ENCODE results near the gene MYH2. TPM values are rescaled to one million over a fixed set of nuclear protein-coding genes. Genes with fewer than 3 reads are reported as not detected.
"Not testable (repeated sequence)": the region's sequence is repeated elsewhere in the genome, so short reads cannot be mapped to it uniquely, and the experiment has no call there.

MYH2 gene
- under 1 TPM in 2 of 3 donors, not detected in 1; 0.07 to 0.11 TPM for polyA plus RNA-seq (ENCODE audit: insufficient read length in 3 of 3)
- long read RNA-seq, donor 1, result 0 reads
- long read RNA-seq, donor 2, result 0 reads
- long read RNA-seq, donor 3, result 0 reads
- long read RNA-seq, donor 4, result 0 reads
- long read RNA-seq, donor 5, result 0 reads
- long read RNA-seq, donor 6, result 0 reads
- long read RNA-seq, donor 7, result 0 reads
- long read RNA-seq, donor 8, result 0 reads
- long read RNA-seq, donor 9, result 0 reads
- long read RNA-seq, donor 10, result 0 reads
- long read RNA-seq, donor 11, result 0 reads
- long read RNA-seq, donor 12, result 0 reads
- long read RNA-seq, donor 13, result 0 reads
- long read RNA-seq, donor 14, result 0 reads
- long read RNA-seq, donor 15, result 0 reads
- long read RNA-seq, donor 16, result 0 reads

DNA sequence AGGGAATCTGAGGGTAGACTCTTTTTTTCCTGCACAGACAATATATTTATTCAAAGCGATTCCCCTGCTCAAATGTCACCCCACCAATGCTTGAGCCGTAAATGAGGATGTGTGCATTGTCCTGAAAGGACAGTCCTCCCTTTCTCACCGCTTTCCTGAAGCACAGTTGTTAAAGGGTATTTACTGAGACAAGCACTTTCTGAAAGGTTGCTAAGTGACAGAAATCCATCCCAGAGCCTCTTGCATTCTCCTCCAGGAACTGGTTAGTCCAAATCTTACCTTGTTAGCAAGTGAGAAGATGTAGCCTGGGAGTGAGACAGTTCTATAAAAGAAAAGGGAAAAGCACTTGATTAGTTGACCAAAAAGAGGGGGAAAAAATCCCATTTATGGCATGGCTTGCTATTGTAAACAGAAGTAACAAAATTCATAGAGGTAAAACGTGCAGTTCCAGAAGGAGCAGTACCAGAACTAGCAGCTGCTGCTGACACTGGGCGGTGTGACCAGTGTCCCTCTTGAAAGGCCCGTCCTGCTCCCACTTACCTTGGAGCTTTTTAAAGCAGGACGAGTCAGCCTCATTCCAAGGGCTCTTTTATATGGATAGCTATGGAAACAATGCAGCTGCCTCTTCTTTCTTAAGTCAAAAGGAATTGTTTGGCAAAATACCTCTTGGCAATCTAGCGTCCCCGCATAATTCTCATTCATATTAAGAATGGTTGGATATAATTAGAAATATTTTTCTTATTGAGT lies at the start of gene MYH2:
Gene MYH2 (minus strand): TSS at position 563 of the 747 bp plus-strand sequence. CDS start 1,738 bp downstream, outside the sequence.
- no peak for DNase-seq (ENCODE audit: extremely low read depth in 1 of 11, low read depth in 9 of 11, low spot score in 4 of 11)

DNA sequence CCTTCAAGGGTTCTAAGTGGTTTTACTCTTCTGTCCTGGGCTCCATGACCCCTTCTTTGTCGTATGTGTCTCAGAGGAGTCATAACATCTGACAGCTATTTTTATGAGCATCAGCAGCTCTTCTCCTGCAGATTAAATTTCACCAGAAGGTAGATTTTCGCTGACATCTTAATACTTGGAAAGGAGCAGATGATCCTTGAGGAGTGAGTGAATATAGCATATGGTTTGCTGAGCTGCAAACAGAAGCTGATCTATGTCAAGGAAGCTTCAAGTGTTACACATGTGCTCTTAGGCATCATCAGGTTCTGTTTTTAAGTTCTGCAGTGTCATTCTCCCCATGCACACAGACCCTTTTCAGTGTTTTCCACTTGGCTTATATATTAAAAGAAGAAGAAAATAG lies 49.2 kb upstream of the MYH2 start:
- DNase-seq (ENCODE audit: extremely low read depth in 1 of 11, low read depth in 9 of 11, low spot score in 4 of 11), result no peak

DNA sequence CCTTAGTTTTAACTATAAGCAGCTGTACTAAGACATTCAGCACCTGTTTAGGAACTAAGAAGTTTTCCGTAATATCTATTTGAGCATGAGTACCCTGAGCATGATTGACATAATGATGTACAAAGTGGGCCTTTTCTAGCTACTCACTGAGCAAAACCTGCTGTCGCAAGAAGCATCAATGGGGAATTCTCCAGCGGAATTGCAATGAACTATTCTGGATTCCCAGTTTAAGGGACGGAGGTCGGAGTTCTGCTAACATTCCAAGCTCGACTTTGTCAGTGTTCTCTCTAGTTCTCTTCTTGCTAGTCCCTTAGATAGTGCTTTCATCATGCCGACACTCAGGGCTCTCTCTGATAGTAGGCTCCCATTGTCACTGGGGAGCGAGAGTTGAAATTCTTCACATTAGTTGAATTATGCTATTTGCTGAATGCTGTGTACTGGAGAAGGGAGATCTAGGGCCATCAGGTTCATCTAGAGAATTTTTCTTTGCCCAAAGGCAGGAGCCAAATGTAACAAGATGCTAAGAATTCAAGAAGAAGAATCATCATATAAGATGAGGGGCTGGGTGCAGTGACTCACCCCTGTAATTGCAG lies 40.2 kb upstream of the MYH2 start:
- no peak for DNase-seq (ENCODE audit: extremely low read depth in 1 of 11, low read depth in 9 of 11, low spot score in 4 of 11)

DNA sequence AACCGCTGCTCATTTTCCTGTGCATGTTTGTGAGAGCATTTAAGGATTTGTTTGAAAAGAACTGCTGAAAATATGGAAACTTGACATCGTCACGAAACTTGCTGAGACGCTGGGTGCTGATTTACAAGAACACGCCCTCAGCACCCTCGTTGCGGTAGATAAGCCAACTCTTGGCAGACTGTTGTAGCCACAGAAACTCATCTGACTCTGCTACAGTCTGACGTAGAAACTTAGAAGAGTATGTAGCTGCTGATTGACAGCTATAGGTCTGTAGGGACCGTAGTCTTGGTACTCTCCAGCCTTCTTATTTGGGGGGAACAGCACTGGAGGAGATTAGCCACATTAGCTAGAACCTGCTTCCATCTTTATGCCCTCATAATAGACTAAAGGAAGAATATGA lies 36.1 kb upstream of the MYH2 start:
- DNase-seq (ENCODE audit: extremely low read depth in 1 of 11, low read depth in 9 of 11, low spot score in 4 of 11), result no peak

DNA sequence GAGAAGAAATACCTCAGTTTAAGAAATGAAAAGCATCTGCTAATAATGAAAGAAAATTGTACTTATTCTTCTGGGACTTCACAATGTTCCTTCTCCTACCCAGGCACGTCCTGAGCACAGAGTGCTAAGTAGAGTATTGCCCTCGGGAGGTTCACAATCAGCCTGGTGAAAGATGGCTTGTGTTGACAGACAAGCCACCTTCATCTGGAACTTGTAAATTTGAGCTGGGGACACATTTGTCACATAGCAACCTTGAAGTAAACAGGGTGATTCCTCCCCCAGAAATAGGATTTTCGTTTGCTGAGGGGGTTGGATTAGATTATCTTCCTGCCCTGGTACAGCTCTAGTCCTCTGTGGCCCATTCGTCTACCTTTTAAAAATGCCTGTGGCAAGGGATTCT lies 34.4 kb upstream of the MYH2 start:
- DNase-seq (ENCODE audit: extremely low read depth in 1 of 11, low read depth in 9 of 11, low spot score in 4 of 11), result no peak

DNA sequence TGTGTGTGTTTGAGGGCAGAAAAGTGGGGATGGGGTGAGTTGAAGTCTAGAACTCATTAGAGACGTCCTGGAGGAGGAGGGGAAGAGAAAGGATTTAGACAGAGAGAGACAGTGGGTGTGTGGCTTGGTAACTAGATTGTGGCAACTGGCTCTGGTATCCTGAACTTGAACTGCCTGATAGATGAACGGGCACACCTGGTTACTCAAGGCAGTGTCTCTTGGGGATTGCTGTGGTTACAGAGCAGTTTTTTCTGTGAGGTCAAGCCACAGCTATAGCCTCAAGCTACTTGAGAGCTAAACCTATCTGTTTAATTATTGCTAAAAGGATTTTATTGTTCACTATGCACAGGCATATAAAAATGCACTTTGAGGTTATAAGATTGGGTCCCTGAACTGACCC lies 29.8 kb upstream of the MYH2 start:
- DNase-seq (ENCODE audit: extremely low read depth in 1 of 11, low read depth in 9 of 11, low spot score in 4 of 11), result no peak

DNA sequence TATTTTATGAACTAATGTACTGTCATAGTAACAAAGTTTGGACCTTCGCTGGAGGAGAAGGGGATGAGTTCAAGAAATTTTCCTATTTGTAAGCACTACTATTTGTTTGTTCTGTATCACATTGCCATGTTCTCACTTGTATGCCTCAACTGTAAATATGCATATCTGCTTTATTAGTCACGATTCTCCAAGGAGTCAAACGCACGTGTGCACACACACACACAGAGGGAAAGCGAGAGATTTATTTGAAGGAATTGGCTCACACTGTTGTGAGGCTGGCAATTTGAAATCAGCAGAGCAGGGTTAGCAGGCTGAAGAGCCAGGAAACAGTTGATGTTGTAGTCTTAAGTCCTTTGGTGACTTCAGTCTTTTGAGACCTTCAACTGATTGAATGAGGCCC lies 24.9 kb upstream of the MYH2 start:
- no peak for DNase-seq (ENCODE audit: extremely low read depth in 1 of 11, low read depth in 9 of 11, low spot score in 4 of 11)

DNA sequence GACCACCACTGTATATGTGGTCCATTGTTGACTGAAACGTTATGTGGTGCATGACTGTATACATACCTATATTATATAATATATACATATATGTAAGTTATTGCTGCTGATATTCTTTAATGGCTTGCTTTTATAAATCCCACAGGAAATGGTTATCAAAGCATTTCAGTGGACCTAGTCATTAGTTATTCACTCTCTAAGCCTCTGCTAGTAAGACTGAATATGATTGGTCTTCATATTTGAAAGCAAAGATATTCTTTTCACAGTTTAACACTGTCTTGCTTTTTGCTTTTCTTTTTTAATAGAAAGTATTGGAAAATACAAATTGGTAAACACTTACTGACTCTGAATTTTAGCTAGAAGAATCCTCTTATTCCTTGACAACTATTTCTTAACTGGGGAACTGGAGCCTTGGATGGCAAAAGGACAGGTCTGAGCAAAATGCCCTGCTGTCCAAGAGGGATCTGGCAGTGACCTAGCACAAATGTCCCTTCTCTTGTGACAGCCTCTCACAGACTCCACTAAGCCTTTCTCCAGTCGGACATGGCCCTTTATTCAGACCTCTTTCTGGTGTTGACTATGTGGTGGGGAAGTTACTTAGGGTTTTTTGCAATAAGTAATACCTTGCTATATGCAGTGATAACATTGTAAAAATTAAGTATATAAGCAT lies 14.7 kb upstream of the MYH2 start:
- no peak for DNase-seq (ENCODE audit: extremely low read depth in 1 of 11, low read depth in 9 of 11, low spot score in 4 of 11)

DNA sequence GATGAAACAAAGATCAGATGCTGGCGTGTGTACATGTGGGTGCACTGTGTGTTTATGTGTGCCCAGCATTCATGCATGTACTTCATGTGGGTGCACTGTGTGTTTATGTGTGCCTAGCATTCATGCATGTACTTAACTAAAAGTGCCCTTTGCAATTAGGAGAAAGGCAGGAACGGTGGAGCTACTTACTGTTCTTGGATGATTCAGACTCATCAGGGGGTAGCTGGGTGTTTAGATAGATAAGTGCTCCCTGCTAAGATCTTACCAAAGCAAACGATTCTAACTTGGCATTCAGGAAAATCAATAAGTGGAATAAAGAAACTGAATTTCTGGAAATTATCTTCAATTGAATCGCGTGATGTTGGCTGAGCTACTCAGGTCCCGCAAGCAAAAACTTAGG lies 8.6 kb upstream of the MYH2 start:
- no peak for DNase-seq (ENCODE audit: extremely low read depth in 1 of 11, low read depth in 9 of 11, low spot score in 4 of 11)

DNA sequence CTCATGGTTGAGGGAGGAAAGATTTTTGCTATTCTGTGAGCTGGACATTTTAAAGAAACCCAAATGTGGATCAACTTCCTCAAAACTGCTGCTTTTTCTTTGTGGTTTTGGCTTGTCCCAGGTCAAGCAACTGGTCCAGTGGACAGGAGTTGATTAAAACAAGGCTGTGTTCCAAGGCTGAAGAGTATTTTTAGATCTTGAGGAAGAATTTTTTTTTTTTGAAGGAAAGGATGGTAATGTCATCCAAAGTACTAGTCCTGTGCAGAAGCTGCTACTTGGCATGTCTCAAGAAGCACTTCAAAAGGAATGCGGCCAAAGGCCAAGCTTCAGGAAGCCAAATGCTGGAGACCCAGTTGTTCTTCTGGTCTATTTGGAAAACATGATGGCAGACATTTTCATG lies 8.0 kb upstream of the MYH2 start:
- no peak for DNase-seq (ENCODE audit: extremely low read depth in 1 of 11, low read depth in 9 of 11, low spot score in 4 of 11)

DNA sequence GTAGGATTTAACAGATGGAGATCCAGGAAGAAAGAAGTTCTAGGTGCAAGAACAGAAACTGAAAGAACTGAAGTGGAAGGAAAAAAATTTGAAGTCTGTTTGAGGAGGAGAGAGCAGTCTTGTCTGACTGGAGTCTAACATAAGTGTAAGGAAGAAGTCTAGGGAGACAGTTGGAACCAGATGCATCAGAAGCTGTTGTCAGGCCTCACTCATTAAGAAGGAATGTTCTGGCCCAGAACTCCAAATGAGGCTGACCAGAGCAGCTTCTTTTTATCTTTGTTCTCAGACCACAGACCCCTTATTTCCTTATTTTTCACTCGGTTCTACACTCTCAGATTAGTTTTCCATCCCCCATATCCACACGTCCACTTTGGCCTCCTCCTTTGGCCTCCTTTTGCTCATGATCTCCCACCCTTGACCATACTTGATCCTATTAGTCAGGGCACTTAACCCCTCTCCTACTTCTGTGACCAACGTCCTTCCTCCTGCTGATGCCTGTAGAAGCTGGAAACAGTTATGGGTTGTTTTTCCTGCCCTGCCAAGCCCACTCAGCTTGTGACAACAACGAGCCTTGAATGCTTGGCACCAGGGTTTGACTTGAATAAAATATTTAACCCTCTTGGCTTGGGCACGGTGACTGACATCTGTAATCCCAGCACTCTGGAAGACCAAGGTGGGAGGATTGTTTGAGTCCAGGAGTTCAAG lies 7.0 kb upstream of the MYH2 start:
- no peak for DNase-seq (ENCODE audit: extremely low read depth in 1 of 11, low read depth in 9 of 11, low spot score in 4 of 11)

DNA sequence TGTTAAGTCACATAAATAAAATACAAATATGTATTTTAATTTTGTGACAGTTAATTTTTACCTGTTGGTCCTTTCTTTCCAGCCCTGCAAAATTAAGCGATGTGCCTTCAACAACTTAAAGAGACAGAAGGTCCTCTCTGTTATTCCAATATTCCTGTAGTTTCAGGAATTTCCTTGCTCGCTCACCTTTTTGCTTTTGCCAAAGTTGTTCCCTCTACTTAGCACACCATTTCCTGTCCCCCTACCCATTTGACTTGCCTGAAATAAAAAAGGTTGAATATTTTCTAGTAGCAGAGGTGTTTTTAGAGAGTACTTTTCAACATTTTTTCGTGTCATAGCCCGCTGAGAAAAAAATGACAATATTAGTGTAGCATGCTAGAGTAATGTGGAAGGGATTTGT lies 556 bp upstream of the MYH2 start:
- DNase-seq (ENCODE audit: extremely low read depth in 1 of 11, low read depth in 9 of 11, low spot score in 4 of 11), result no peak

DNA sequence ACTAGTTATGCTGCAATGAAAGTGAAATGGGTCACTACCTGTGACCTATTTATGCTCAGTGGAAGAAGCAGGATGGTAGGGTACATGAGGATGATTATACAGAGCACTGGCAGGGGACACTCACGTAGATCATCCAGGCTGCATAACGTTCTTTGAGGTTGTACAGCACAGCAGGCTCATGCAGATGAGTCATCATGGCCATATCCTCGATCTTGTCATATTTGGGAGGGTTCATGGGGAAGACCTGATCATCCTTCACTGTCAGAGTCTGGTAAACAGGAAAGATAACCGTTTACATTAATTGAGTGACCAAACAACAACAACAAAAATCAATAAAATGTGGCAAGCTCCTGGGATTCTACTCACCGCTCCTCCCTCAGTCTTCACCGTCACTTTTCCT lies 2.1 kb downstream of the MYH2 start:
- no peak for DNase-seq (ENCODE audit: extremely low read depth in 1 of 11, low read depth in 9 of 11, low spot score in 4 of 11)

DNA sequence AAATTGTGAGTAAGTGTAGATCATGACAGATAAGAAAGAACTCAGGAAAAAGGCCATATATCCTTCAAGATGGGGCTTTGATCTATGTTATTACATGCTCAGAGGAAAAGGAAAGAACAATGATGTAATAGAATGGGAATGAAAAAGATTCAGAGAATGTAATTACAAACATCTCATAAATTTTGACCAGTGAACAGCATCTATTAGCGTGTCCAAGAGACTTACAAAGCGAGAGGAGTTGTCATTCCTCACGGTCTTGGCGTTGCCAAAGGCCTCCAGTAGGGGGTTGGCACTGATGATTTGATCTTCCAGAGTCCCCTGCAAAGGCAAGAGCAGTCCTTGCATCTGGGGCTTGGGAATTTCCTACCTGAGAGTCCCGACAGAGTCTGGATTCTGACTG lies 6.0 kb downstream of the MYH2 start:
- DNase-seq (ENCODE audit: extremely low read depth in 1 of 11, low read depth in 9 of 11, low spot score in 4 of 11), result not testable (repeated sequence)

DNA sequence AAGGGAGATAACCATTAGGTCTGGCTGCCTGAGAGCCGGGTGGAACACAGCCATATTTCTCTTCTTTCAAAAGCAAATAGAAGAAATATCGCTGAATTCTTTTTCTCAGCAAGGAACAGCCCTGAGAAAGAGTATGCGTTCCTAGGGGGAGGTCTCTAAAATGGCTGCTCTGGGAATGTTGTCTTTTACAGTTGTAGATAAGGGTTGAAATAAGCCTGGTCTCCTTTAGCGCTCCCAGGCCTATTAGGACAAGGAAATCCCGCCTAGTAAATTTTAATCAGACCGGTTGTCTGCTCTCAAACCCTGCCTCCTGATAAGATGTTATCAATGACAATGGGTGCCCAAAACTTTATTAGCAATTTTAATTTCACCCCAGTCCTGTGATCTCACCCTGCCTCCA lies 8.3 kb downstream of the MYH2 start:
- DNase-seq (ENCODE audit: extremely low read depth in 1 of 11, low read depth in 9 of 11, low spot score in 4 of 11), result not testable (repeated sequence)

DNA sequence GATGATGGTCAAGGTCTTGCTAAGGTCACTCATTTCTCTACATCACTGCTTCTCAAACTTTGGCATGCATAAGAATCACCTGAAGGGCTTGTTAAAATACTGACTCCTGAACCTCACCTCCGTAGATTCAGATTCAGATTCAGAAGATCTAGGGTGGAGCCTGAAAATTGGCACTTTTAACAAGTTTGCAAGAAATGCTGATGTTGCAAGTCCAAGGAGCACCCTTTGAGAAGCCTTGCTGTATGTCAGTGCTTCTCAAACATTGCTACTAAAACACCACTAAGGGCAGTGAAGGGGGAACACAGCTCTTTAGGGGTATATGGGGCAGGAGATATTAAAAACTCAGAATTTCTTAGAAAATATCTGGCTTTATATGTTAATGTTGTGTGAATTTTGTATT lies 17.4 kb downstream of the MYH2 start:
- no peak for DNase-seq (ENCODE audit: extremely low read depth in 1 of 11, low read depth in 9 of 11, low spot score in 4 of 11)

DNA sequence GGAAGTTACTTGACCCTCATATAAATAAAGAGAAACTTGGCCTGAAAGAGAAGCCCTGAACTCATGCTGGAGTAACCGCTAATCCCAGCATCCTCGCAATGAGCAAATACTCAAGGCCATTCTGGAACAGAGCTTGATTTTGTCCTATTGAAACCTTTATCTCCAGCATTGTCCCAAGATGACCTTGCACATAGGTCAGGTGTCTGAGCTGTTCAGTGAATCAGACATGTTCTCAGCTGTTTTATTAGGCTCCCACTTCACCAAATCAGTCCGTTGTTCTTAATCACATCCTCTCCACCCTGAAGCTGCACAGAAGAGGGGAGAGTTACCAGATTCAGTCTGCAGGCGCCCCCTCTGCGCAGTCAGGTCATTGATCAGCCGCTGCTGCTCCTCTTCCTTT lies 22.0 kb downstream of the MYH2 start:
- DNase-seq (ENCODE audit: extremely low read depth in 1 of 11, low read depth in 9 of 11, low spot score in 4 of 11), result no peak

DNA sequence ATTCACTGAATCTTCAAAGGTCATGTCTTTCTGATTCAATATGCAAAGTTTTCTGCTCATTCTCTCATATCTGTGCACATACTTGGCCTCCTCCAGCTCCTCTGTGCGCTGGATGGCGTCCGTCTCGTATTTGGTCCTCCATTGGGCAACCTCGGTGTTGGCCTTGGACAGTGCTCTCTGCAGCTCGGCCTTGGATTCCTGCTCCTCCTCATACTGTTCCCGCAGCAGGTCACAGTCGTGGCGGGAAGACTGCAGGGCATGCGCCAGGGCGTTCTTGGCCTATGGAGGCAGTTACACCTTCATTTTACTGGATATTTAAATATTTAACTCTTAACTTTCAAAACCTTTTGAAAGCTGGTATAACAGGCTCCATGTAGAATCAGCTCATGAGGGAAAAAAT lies 22.9 kb downstream of the MYH2 start:
- no peak for DNase-seq (ENCODE audit: extremely low read depth in 1 of 11, low read depth in 9 of 11, low spot score in 4 of 11)

DNA sequence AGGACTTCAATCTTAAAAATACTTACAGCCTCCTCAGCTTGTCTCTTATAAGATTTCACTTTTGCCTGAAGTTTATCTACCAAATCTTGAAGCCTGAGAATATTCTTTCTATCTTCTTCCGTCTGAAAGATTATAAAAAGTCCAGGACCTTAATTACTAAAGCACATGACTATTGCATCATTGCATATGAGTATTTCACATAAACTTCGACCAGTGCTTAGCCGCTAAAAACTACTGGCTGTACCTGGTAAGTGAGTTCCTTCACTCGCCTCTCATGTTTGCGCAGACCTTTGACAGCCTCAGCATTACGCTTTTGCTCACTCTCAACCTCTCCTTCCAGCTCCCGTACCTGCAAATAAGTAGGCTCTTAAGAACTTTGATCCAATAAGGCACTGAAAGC lies 26.4 kb downstream of the MYH2 start:
- DNase-seq (ENCODE audit: extremely low read depth in 1 of 11, low read depth in 9 of 11, low spot score in 4 of 11), result no peak
